Upper lobe of left lung (tissue), 4 donors: Measurements from ENCODE around the gene ARHGAP36.

Source experiments
- CTCF ChIP-seq, 6 experiments: fragments of 450-650 bp in 4 of 6; fragments of 200-600 bp in 2 of 6; sonication (generic) in 2 of 6; IDR thresholded peaks; one replicate each; pipeline ENCODE4 v1.5.1; 2016 to 2019; ENCODE audit warnings: antibody characterized with exemption in 6 of 6
- POLR2A ChIP-seq, 4 donors: fragments of 450-650 bp; IDR thresholded peaks; one replicate each; pipeline ENCODE4 v1.5.1; 2016 to 2017; ENCODE audit warnings: antibody characterized with exemption in 4 of 4, mild to moderate bottlenecking in 2 of 4
- POLR2AphosphoS5 ChIP-seq, 2 donors: sonication (generic); formaldehyde crosslinking; IDR thresholded peaks; one replicate each; pipeline ENCODE4 v1.5.1; 2017; ENCODE audit warnings: antibody characterized with exemption in 2 of 2

GRCh38 chrX:131067846-131068745 lies 9.9 kb downstream of the ARHGAP36 start:
- TF ChIP-seq CTCF (IDR thresholded peaks at IDR 0.05) (no peak), POLR2AphosphoS5 (IDR thresholded peaks at IDR 0.05) (no peak), POLR2A (IDR thresholded peaks at IDR 0.05) (no peak)
